ENCODE measurements around the gene URM1. TPM values are rescaled to one million over a fixed set of nuclear protein-coding genes. Genes with fewer than 3 reads are reported as not detected.

Gene URM1
- total RNA-seq, 1 donor from 2014 or later = 56.9 TPM

- ATAC-seq (ENCODE audit: poor library complexity) = no peak
- no peak for DNase-seq
- intact Hi-C loops (cut with DNase I) = no loop called here
Observed at GRCh38 chr9:128374221-128374675, 3.1 kb downstream of the URM1 start.

GRCh38 chr9:128375865-128376264 is 4.7 kb downstream of the URM1 start:
- ATAC-seq (ENCODE audit: poor library complexity) = no peak

GRCh38 chr9:128382261-128382660 is 11.1 kb downstream of the URM1 start:
- no peak for DNase-seq
- ATAC-seq (ENCODE audit: poor library complexity) = no peak
- intact Hi-C loops (cut with DNase I) = no loop called here

More at GRCh38 chr9:128375865-128376264, 4.7 kb downstream of the URM1 start:
- DNase-seq = no peak
- intact Hi-C loops (cut with DNase I) = no loop called here

GRCh38 chr9:128383007-128383753 is 12.0 kb downstream of the URM1 start:
- DNase-seq = no peak
- intact Hi-C loops (cut with DNase I) = no loop called here
- no peak for ATAC-seq (ENCODE audit: poor library complexity)

- DNase-seq (no peak), ATAC-seq (ENCODE audit: poor library complexity) (no peak)
- intact Hi-C loops (cut with DNase I) = no loop called here
Observed at GRCh38 chr9:128383791-128384190, 12.6 kb downstream of the URM1 start.

- ATAC-seq (ENCODE audit: poor library complexity) = no peak
- intact Hi-C loops (cut with DNase I) = no loop called here
- no peak for DNase-seq
Observed at GRCh38 chr9:128384801-128385495, 13.8 kb downstream of the URM1 start.

GRCh38 chr9:128385496-128386460 is 14.6 kb downstream of the URM1 start:
- DNase-seq (no peak), ATAC-seq (ENCODE audit: poor library complexity) (no peak)
- intact Hi-C loops (cut with DNase I) = no loop called here

- no peak for DNase-seq
- no peak for ATAC-seq (ENCODE audit: poor library complexity)
- intact Hi-C loops (cut with DNase I) = no loop called here
Observed at GRCh38 chr9:128388150-128388549, 17.0 kb downstream of the URM1 start.

- intact Hi-C loops (cut with DNase I) = no loop called here
- DNase-seq (no peak), ATAC-seq (ENCODE audit: poor library complexity) (peak; percentile 40)
Observed at GRCh38 chr9:128389395-128390149, 18.4 kb downstream of the URM1 start.

GRCh38 chr9:128390150-128390812 is 19.1 kb downstream of the URM1 start:
- intact Hi-C loops (cut with DNase I) = no loop called here
- ATAC-seq (ENCODE audit: poor library complexity) (no peak), DNase-seq (no peak)

GRCh38 chr9:128390813-128391711 is 19.9 kb downstream of the URM1 start:
- ATAC-seq (ENCODE audit: poor library complexity) = no peak
- no peak for DNase-seq
- intact Hi-C loops (cut with DNase I) = no loop called here

- ATAC-seq (ENCODE audit: poor library complexity) (no peak), DNase-seq (no peak)
- intact Hi-C loops (cut with DNase I) = no loop called here
Observed at GRCh38 chr9:128391956-128392301, 20.8 kb downstream of the URM1 start.

- no peak for ATAC-seq (ENCODE audit: poor library complexity)
- no peak for DNase-seq
- intact Hi-C loops (cut with DNase I) = no loop called here
Observed at GRCh38 chr9:128392302-128393144, 21.3 kb downstream of the URM1 start.

GRCh38 chr9:128393145-128393775 is 22.1 kb downstream of the URM1 start:
- intact Hi-C loops (cut with DNase I) = no loop called here
- ATAC-seq (ENCODE audit: poor library complexity) (no peak), DNase-seq (no peak)

GRCh38 chr9:128393970-128394369 is 22.8 kb downstream of the URM1 start:
- ATAC-seq (ENCODE audit: poor library complexity) = no peak
- DNase-seq = no peak

More at GRCh38 chr9:128393970-128394369, 22.8 kb downstream of the URM1 start:
- intact Hi-C loops (cut with DNase I) = no loop called here
